ENCODE measurements around the gene PLSCR3. TPM values are rescaled to one million over a fixed set of nuclear protein-coding genes. Genes with fewer than 3 reads are reported as not detected.
A peak's percentile ranks its signal among the peaks of the same experiment; 100 is the strongest.

Gene PLSCR3
- total and polyA plus RNA-seq, 3 donors from 2014 or later, result 13.6 to 19.4 (median 14.2) TPM

DNA sequence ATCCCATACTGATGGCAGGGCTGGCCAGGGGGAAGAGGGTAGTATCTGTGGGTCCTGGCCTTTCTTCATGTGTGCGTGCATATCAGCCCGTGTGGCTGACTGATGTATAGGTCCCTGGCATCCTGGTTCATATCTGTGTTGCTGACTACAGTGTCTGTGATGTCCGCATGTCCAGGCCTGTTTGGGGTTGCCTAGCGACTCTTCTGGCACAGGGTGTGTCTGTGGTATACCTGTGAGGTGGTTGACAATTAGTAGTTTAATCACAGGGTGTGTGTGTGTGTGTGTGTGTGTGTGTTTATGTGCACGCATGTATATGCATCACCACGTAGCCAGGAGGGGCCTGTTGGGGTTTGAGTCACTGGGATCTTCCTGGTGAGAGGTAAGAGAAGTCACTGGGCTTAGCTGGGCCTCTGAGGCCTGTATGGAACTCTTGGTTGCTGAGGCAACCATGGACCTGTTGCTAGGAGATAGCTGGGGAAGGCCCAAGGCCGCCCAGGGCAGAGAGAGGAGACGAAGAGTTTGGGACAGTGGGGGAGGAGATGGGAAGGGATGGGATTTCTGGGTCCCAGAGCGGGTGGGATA, 40.0 kb downstream of the PLSCR3 start:
- H3K4me3 ChIP-seq, result no peak overlapping the region
- no peaks in the 10 kb centered on the region for H3K9me3 ChIP-seq
- TF ChIP-seq POLR2A (IDR thresholded peaks at IDR 0.05) (no peak), CTCF (IDR thresholded peaks at IDR 0.05) (no peak)
- peak; percentile 51 for DNase-seq
- H3K4me1 ChIP-seq, result peaks cover 20% of the 10 kb centered on the region
- intact Hi-C loops (cut with DNase I; ENCODE audit: low total_unique reads), result loop anchor here (10.0 kb wide), 1 partner anchor 210 kb away; the partner anchor contains the start of gene SENP3
- no peaks in the 10 kb centered on the region for H3K27me3 ChIP-seq
- no peak overlapping the region for H3K27ac ChIP-seq
- 66 to 76% methylated on average over 9 of the region's 9 CpGs for WGBS, 2 donors
- H3K36me3 ChIP-seq (ENCODE audit: low read depth, missing control alignments), result no peaks in the 10 kb centered on the region

- Histone ChIP-seq H3K4me1 (peaks cover 24% of the 10 kb centered on the region), H3K27me3 (no peaks in the 10 kb centered on the region), H3K4me3 (peak overlapping the region; percentile 81 to 86), H3K9me3 (no peaks in the 10 kb centered on the region), H3K27ac (peak overlapping the region in 1 of 2 donors; percentile 98), H3K36me3 (ENCODE audit: low read depth, missing control alignments) (no peaks in the 10 kb centered on the region)
- DNase-seq, result no peak
- intact Hi-C loops (cut with DNase I; ENCODE audit: low total_unique reads), result loop anchor here (10.0 kb wide), 1 partner anchor 212 kb away; the partner anchor contains the start of gene SENP3
- TF ChIP-seq CTCF (IDR thresholded peaks at IDR 0.05), result no peak
- no peak for TF ChIP-seq POLR2A (IDR thresholded peaks at IDR 0.05)
- WGBS, 2 donors, result 68 to 72% methylated on average over 35 to 37 of the region's 37 CpGs
Observed at GRCh38 chr17:7352910-7353635, 41.3 kb downstream of the PLSCR3 start.

DNA sequence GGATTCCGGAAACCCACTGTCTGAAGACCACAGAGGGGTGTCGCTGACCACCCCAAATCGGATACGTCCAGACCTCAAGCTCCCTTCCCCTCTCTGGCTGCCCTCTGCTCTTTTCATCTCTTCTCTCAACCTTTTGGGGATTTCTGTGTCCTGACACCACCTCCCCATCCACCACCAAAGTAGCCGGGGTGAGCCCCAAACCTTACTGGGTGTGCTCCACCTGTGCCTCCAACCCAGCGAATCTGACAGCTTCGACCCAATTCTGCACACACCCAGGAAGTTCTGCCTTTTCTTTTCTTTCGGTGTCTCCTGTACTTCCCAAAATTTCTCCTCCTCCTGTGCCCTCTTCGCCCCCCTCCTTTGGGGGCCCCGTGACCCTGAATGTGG, 41.8 kb downstream of the PLSCR3 start:
- peak overlapping the region; percentile 81 to 86 for H3K4me3 ChIP-seq
- H3K36me3 ChIP-seq (ENCODE audit: low read depth, missing control alignments), result no peaks in the 10 kb centered on the region
- 22 to 27% methylated on average over 9 to 10 of the region's 10 CpGs for WGBS, 2 donors
- H3K4me1 ChIP-seq, result peaks cover 24% of the 10 kb centered on the region
- no peak for TF ChIP-seq POLR2A (IDR thresholded peaks at IDR 0.05)
- TF ChIP-seq CTCF (IDR thresholded peaks at IDR 0.05), result peak in 1 of 3 experiments; percentile 49
- H3K9me3 ChIP-seq, result no peaks in the 10 kb centered on the region
- intact Hi-C loops (cut with DNase I; ENCODE audit: low total_unique reads), result loop anchor here (10.0 kb wide), 1 partner anchor 212 kb away; the partner anchor contains the start of gene SENP3
- no peak for DNase-seq
- no peaks in the 10 kb centered on the region for H3K27me3 ChIP-seq
- peak overlapping the region; percentile 87 to 98 for H3K27ac ChIP-seq

DNA sequence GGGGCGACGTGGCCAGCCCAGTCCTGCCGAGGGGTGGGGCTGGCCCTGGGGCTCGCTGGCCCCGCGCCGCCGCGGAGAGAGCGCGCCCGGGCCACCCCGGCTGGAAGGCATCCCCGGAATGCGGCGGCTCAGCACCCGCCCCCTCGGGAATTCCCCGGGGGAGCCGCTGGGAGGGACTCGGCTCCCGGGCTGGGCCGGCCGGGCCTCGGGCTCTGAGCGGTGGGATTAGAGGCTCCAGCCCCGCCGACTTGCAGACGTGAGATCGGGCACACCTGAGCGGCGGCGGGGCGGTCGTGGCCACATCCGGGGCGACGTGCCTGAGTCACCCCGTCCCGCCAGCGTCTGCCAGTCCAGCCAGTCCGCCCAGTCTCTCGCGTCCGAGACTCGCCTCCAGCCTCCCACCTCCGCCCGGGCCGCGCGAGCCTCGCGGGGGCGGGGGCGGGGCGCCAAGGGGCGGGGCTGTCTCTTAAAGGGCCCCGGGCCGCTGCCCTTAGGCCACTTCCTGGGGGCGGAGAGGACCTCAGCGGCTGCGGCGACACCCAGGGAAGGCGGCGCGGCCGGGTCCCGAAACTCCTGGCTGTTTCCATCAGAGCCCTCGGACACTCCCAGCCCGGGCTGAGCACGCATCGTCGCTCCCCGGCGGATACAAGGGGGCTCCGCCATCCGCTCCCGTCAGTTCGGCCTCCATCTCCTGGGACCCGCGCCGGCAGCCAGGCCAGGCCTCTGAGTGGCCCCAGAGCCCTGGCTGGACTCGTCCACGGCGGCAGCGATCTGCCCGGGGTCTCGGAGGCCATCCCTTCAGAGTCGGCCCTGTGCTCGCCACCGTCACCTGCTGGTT, 42.4 kb downstream of the PLSCR3 start, which contains the start of gene KCTD11:
Gene KCTD11, plus strand, starts transcription at position 498 of the 838 bp plus-strand sequence.
- Histone ChIP-seq H3K9me3 (no peaks in the 10 kb centered on the region), H3K36me3 (ENCODE audit: low read depth, missing control alignments) (no peaks in the 10 kb centered on the region), H3K27me3 (no peaks in the 10 kb centered on the region), H3K27ac (peak within 1 kb of the TSS; percentile 87 to 98), H3K4me3 (peak within 1 kb of the TSS; percentile 81 to 86), H3K4me1 (peaks cover 24% of the 10 kb centered on the region)
- intact Hi-C loops (cut with DNase I; ENCODE audit: low total_unique reads), result loop anchor here (10.0 kb wide), 1 partner anchor 213 kb away; the partner anchor contains the start of gene SENP3
- TF ChIP-seq CTCF (IDR thresholded peaks at IDR 0.05) (peak in 2 of 3 experiments; percentile 48 to 51), POLR2A (IDR thresholded peaks at IDR 0.05) (no peak)
- WGBS, 2 donors, result 0% methylated on average over 3 to 24 of the region's 91 CpGs
- DNase-seq, result peak; percentile 92
